HEK293 (cell line): ENCODE data around the gene BMF.

Source experiments
- CTCF ChIP-seq: fragments of 450-650 bp; formaldehyde crosslinking; IDR thresholded peaks from 2 replicates; pipeline ENCODE4 v1.5.1; 2016; ENCODE audit warnings: missing biosample characterization, missing genetic modification characterization
- KLF17 ChIP-seq: fragments of 450-650 bp; formaldehyde crosslinking; IDR thresholded peaks from 2 replicates; pipeline ENCODE4 v1.5.1; 2016; ENCODE audit warnings: missing biosample characterization, missing genetic modification characterization
- ZNF169 ChIP-seq: fragments of 450-650 bp; formaldehyde crosslinking; IDR thresholded peaks from 2 replicates; pipeline ENCODE4 v1.5.1; 2016; ENCODE audit warnings: missing biosample characterization, missing genetic modification characterization
- ZNF513 ChIP-seq: fragments of 450-650 bp; IDR thresholded peaks from 2 replicates; pipeline ENCODE4 v1.5.1; 2018; ENCODE audit warnings: missing biosample characterization, missing genetic modification characterization
- ZNF654 ChIP-seq: fragments of 450-650 bp; formaldehyde crosslinking; IDR thresholded peaks from 2 replicates; pipeline ENCODE4 v1.5.1; 2016; ENCODE audit warnings: low read depth, missing biosample characterization, missing genetic modification characterization

- no peak for TF ChIP-seq CTCF (tag by site-specific recombination)
- TF ChIP-seq ZNF513 = no peak
- no peak for TF ChIP-seq ZNF654 (tag by site-specific recombination)
- TF ChIP-seq ZNF169 = no peak
- TF ChIP-seq KLF17 (tag by site-specific recombination) = no peak
These were observed 48.3 kb downstream of the BMF start for GRCh38 chr15:40060236-40060961.
